Occipital lobe (tissue), 2 donors: Measurements from ENCODE around the gene SYNJ2. TPM values are rescaled to one million over a fixed set of nuclear protein-coding genes. Genes with fewer than 3 reads are reported as not detected.

ENCODE experiments used
- DNase-seq: peaks from one replicate; lab custom pipeline; 2025; lab: John Stamatoyannopoulos, UW
- total RNA-seq: library from RNA; depleted of rRNA; stranded (reverse); fragments of >200 nt; gene quantifications from one replicate; pipeline ENCODE4 v1.2.3, GENCODE V29; 2014

SYNJ2 gene
- total RNA-seq, 1 donor from 2014 or later: 7.2 TPM

GRCh38 chr6:158011980-158012566 is 30.4 kb downstream of the SYNJ2 start:
- no peak for DNase-seq

GRCh38 chr6:158013904-158014504 is 32.3 kb downstream of the SYNJ2 start:
- no peak for DNase-seq

GRCh38 chr6:158014505-158015187 is 33.0 kb downstream of the SYNJ2 start:
- DNase-seq: no peak

- no peak for DNase-seq
These were observed 33.5 kb downstream of the SYNJ2 start for GRCh38 chr6:158015188-158015506.

GRCh38 chr6:158016571-158017383 is 35.1 kb downstream of the SYNJ2 start:
- peak; percentile 46 for DNase-seq

- no peak for DNase-seq
These were observed 36.0 kb downstream of the SYNJ2 start for GRCh38 chr6:158017621-158018040.

GRCh38 chr6:158018041-158018771 is 36.5 kb downstream of the SYNJ2 start:
- DNase-seq: no peak

- no peak for DNase-seq
These were observed 37.2 kb downstream of the SYNJ2 start for GRCh38 chr6:158018851-158019361.

GRCh38 chr6:158019416-158019815 is 37.8 kb downstream of the SYNJ2 start:
- no peak for DNase-seq

GRCh38 chr6:158020272-158020711 is 38.6 kb downstream of the SYNJ2 start:
- DNase-seq: no peak

- DNase-seq: no peak
These were observed 39.1 kb downstream of the SYNJ2 start for GRCh38 chr6:158020811-158021210.

- DNase-seq: no peak
These were observed 39.7 kb downstream of the SYNJ2 start for GRCh38 chr6:158021376-158021775.

GRCh38 chr6:158021814-158022748 is 40.4 kb downstream of the SYNJ2 start:
- DNase-seq: no peak

- DNase-seq: no peak
These were observed 41.3 kb downstream of the SYNJ2 start for GRCh38 chr6:158022749-158023596.

GRCh38 chr6:158023597-158023939 is 41.9 kb downstream of the SYNJ2 start:
- no peak for DNase-seq

- DNase-seq: no peak
These were observed 43.1 kb downstream of the SYNJ2 start for GRCh38 chr6:158024566-158025297.

GRCh38 chr6:158026054-158026900 is 44.6 kb downstream of the SYNJ2 start:
- peak; percentile 68 for DNase-seq
